ENCODE data around the gene KSR2. TPM values are rescaled to one million over a fixed set of nuclear protein-coding genes. Genes with fewer than 3 reads are reported as not detected.

The KSR2 gene
- polyA plus RNA-seq, 3 donors: 0.88 to 0.98 (median 0.95) TPM

DNA sequence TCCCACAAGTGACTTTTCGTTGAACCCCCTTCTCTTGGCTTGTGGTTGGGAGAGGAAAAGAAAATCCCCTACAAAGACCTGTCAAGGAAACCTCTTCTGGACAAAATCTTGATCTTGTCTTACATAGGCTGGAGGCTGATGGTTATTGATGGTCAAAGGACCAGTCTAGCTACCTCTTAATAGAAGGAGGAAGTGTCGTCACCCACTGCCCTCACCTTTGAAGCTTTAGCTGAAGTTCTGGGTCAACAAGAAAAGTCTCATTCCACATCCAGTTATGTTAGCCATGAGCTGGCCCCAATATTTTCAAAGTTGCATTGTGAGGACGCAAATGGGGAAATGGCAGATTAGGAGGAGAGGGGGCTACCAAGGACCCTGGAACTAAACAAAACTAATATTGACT is 6.2 kb upstream of the KSR2 start:
- no peak for DNase-seq (ENCODE audit: extremely low read depth in 1 of 11, low read depth in 9 of 11, low spot score in 4 of 11)

DNA sequence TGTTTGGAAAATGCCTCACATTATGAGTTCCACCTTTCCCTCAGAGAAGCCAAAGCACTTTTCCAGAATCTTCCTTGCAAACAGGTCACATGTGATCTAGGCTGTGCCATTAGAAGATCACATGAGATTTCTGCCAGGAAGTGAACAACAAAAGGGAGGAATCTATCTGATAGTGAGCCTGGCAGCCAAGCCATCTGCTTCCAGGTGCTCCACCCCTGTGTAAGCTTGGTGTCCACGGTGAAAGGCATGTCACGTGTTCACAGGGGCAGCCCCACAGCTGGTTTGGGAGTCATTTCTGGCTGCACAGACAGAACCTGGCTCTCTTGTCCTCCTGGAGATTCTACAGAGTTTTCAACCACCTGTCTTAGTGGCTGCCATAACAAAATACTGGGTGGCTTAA is 3.5 kb upstream of the KSR2 start:
- no peak for DNase-seq (ENCODE audit: extremely low read depth in 1 of 11, low read depth in 9 of 11, low spot score in 4 of 11)

DNA sequence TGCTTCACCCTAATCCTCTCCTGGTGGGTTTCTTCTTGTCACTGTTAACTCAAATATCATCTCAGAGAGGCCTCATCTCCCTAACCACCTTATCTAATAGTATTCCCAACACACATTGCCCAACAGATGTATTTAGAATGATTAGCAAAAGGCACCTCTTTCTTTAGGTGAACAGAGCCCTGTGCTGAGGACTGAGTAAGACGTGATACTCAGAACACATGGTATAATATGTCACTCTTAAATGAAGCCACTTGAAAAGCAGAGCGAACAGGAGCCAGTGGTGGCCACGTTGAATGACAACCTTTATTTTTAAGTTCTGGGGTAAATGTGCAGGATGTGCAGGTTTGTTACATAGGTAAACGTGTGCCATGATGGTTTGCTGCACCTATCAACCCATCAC is 1.5 kb upstream of the KSR2 start:
- no peak for DNase-seq (ENCODE audit: extremely low read depth in 1 of 11, low read depth in 9 of 11, low spot score in 4 of 11)

DNA sequence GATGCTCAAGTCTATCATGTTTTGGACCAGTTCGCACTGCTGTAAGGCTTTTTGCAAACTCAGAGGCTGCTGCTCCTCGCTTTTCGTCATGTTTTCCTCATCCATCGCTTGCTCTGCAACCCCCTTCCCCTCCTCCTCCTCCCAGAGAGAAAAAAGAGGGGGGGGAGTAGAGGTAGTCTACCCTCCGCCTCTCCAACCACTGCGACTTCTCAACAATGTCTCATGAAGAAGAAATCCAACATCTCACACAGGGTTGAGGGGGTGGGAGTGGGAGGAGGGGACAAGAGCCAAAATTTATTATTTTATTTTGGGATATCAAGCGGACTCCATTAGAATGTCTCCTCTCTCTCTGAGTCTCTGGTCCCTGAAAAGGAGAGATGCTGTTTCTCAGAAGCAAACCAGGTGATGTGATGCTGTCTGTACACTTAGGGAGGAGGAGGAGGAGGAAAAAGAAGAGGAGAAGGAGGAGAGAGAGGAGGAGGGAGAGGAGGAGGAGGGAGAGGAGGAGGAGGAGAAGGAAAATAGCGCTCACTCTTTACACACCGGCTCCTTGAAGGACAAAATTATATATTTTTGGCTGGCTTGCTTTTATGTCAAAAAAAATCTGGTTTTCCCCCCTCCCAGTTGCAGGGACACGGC is 520 bp downstream of the KSR2 start:
- DNase-seq (ENCODE audit: extremely low read depth in 1 of 11, low read depth in 9 of 11, low spot score in 4 of 11): no peak

DNA sequence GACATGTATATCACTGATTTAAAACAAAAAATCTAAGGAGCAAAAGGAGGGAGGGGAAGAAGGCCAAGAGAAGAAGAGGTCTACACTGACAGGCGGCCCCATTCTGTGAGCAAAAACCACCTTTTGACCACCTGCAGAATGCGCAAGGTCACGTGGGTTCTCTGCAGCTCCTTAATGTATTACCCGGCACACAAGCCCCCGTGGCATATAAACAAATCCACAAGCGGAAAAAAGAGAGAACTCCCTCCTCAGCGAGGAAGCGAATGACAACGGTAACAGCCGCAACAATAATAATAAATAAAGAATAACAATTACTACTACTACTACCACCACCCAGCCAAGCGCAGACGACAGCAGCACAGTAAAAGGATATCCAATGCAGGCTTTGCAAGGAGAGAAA is 1.3 kb downstream of the KSR2 start:
- DNase-seq (ENCODE audit: extremely low read depth in 1 of 11, low read depth in 9 of 11, low spot score in 4 of 11): no peak

DNA sequence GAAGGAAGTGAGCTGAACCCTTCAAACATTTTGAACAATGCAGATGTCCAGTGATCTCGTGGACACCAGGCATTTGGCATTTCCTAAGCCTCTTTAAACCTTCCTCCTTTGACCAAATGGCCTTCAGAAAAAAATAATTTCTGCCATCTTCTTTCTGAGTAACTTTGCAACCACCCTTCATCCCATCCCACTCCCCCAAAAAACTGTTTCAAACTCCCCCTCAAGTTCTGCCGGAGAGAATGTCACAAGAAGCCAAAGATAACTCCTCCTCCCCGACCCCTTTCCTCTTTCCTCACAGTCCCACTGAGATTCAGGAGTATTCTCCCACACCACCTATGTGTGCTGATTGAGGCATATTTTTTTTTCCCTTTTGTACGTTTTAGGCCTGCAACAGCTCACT is 1.7 kb downstream of the KSR2 start:
- no peak for DNase-seq (ENCODE audit: extremely low read depth in 1 of 11, low read depth in 9 of 11, low spot score in 4 of 11)

DNA sequence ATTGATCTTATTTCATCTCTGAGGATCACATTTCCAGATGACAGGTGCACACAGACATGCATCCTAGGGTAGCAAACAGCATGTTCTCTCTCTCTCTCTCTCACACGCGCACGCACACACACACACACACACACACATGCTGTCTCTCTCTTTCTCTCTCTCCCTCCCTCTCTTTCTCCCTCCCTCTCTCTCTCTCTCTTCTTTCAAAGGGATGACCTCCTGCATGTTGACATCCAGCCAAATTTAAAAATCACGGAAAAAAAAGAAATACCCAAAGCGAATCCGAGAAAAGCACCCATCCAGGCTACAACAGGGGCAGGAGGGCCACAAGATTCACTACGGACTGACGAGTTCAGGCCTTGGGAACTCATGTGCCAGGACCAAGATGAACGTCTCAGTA is 2.3 kb downstream of the KSR2 start:
- DNase-seq (ENCODE audit: extremely low read depth in 1 of 11, low read depth in 9 of 11, low spot score in 4 of 11): no peak

DNA sequence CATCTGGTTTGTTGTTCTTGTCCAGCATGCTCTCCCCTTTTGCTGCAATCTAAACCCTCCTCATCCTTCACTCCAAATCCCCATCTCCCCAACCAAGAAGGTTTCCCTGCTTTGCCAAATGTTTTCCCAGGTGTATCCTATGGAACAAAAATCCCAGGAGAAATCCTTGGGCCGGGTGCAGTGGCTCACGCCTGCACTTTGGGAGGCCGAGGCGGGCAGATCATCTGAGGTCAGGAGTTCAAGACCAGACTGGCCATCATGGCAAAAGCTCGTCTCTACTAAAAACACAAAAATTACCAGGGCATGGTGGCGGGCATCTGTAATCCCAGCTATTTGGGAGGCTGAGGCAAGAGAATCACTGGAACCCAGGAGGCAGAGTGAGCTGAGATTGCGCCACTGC is 5.0 kb downstream of the KSR2 start:
- DNase-seq (ENCODE audit: extremely low read depth in 1 of 11, low read depth in 9 of 11, low spot score in 4 of 11): no peak

DNA sequence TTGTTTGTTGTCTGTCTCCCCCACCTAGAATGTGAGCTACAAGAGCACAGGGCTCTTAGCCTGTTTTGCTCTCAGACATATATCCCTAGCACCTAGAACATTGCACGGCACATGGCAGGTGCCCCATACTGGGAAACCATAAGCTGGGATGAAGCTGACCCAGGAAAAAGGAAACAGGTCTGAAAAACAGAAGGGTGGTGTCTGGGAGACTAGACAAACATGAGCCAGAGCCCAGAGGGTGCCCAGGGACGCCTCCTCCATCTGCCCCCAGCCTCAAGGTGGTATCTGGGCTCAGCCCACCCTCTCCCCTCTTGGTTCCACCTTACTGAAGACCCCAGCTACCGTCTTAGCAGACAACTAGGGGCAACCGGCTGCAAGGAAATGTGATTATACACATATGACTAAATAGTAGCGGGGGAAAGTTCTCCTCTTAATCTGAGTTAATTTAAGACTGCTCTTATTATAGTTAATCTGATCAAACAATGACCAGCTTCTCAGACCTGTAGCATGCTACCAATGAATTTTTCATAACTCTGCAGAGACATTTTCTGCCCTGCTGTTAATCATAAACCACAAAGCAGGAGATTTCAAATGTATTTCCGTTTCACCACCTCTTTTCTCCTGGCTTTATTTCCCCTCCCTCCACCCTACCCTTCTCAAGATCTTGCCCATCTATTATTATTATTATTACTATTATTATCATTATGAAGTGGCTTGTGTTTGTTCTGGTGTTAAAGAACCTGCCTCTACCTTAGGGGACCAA is 31.9 kb downstream of the KSR2 start:
- DNase-seq (ENCODE audit: extremely low read depth in 1 of 11, low read depth in 9 of 11, low spot score in 4 of 11): no peak

DNA sequence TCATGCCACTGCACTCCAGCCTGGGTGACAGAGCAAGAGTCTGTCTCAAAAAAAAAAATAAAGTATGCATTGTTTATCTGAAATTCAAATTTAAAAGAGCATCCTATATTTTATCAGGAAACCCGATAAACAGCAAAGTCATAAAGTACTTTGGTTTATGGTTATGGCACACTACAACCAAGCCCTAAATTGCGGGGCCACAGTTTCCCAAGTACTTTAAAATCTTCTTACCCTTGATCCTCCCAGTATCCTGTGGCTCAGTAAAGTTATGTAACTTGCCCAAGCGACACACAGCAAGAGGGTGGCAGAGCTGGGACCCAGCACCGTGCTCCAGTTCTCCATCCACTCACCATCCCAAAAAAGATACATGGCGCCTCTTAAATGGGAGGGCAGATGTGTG is 35.2 kb downstream of the KSR2 start:
- no peak for DNase-seq (ENCODE audit: extremely low read depth in 1 of 11, low read depth in 9 of 11, low spot score in 4 of 11)

DNA sequence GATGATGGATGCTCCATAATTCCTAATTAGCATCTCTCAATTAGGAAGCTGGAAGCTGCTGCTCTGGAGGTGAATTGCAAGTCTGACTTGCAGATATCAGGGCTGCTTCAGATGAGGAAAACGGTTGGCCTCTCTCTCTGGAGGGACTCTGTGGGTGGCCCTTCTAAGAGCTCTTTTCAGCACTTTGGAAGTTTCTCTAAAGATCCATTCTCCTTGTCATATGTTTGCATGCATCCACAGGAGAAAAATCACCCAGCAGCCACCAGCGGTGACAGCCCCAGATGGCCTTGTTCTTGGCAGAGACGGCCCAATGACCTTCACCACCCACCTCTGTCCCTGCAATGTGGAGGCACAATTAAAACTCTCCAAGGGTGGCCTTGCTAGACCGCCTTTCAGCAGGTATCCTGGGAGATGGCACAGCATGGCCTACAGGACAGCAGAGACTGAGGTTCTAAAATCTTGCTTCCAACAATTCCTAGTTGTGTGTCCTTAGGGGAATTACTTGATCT is 42.3 kb downstream of the KSR2 start:
- no peak for DNase-seq (ENCODE audit: extremely low read depth in 1 of 11, low read depth in 9 of 11, low spot score in 4 of 11)

DNA sequence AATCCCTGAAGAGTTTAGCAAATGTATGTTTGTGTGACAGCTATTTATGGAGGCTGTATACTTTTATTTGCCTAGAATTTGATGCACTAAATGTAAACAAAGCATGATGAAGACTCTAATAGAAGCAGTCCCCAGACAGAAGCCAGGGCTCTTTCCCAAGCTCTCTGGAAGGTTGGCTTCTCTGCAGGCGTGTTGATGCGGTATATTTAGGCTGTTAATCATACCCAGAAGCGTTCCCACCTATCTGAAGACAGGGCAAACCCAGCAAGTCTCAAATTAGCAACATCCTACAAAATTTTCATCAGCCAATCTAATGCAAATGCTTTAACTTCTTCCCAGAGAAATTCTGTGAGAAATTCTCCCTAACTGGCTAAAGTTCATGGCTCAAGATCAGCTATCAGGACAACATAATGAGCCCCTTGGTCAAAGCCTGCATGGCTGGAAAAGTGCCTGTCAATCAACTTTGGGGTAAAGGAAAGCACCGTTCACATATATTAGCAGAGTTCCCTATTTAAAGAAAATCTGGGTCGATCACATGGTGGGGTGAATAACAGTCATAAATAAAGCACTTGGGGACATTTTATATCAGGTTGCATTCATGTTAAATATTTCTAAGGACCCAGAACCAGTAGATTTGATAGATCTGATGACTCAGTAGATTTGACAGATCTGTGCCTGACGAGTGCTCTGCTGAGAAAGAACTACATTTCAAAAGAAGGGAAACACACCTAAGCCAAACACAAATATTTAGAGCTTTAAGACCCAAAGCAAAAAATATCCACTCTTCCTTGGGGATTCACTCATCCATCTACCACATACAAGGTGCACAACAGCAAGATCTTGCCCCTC is 46.6 kb downstream of the KSR2 start:
- no peak for DNase-seq (ENCODE audit: extremely low read depth in 1 of 11, low read depth in 9 of 11, low spot score in 4 of 11)

DNA sequence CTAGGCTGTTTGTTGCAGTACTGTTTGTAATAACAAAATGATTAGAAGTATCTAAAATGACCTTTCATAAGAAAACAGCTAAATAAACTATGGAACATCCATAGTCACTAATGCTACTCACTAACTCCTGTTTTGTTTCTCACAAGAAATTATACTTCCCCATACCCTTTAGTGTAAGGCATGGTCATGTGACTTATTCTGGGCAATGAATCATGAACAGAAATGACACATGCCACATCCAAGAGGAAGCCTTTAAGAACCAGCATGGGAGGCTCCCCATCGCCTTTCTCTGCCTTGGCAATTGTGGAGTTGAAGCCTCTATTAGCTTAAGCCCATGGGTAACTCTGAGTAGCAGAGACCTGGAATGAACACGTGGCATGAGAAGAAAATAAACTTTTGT is 49.3 kb downstream of the KSR2 start:
- no peak for DNase-seq (ENCODE audit: extremely low read depth in 1 of 11, low read depth in 9 of 11, low spot score in 4 of 11)

DNA sequence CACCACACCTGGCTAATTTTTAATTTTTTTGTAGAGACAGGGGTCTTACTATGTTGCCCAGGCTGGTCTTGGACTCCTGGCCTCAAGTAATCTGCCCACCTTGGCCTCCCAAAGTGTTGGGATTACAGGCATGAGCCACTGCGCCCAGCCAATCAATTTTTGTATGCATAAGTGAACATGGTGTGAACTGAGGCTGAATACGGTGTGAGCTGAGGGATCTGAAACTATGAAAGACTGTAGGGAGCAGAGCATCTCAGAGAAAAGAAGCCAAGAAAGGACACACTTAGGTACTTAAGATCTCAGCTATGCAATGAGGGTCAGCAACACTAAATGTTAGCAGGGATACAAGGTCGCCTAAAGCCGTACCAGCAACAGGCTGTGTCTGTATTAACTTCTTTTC is 54.1 kb downstream of the KSR2 start:
- DNase-seq (ENCODE audit: extremely low read depth in 1 of 11, low read depth in 9 of 11, low spot score in 4 of 11): no peak

DNA sequence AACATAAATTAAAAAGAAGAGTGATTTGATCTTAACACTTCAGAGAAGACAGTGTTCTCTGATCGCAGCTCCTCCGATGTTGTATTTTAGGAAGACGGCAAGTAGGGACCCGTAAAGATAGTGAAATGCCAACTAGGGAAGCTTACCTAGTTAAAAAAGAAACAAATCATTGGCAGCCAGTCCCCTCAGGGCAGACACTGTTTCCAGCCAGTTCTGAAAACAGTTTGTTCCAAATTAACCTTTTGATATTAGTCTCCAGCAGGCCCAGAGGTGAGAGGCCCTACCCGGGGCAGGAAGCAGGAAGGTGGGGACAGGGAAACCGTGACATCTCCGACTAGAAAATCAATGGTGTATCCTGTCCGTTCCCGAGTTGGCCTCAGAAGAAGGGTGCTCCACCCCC is 56.0 kb downstream of the KSR2 start:
- DNase-seq (ENCODE audit: extremely low read depth in 1 of 11, low read depth in 9 of 11, low spot score in 4 of 11): no peak

DNA sequence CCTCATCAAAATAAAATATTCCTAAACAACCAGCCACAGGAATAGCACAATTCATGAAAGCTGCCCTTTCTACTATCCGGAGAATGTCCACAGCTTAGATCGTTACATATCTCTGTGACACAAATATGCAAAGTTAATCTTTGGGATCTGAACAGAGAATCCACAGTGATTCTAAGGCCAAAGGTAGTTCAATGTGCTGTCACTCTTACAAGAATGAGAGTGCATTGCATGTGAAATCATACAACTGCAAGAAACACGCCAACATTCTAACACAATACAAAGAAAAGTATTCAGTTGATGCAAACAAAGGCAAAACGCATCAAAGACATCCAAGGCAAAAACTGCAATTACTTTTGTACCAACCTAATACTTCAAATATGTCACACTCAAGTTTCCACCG is 60.4 kb downstream of the KSR2 start:
- no peak for DNase-seq (ENCODE audit: extremely low read depth in 1 of 11, low read depth in 9 of 11, low spot score in 4 of 11)

DNA sequence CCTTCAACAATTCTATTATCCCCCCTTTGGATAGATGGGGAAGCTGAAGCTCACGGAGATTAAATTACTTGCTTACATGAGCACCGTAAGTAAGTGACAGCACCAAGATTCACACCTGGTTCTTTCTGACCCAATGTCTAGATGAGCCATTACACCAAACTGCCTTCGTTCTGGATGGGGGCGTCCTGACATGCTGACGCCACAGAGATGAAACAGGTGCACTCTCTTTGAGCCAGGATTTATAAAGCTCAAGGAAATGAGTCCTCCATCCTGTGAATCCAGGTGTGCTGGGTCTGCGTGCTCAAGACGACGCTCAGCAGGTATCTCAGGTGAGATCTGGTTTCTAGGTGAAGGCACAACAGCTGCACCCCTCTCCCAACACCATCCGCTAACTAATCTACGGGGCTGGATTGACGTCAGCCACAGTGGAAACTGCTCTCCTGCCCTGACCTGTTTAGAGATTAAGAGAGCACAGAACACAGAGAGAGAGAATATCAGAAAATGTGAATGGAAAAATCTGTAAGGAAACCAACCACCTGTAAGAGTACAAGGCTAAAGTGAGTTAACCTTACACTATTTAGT is 61.6 kb downstream of the KSR2 start:
- no peak for DNase-seq (ENCODE audit: extremely low read depth in 1 of 11, low read depth in 9 of 11, low spot score in 4 of 11)

DNA sequence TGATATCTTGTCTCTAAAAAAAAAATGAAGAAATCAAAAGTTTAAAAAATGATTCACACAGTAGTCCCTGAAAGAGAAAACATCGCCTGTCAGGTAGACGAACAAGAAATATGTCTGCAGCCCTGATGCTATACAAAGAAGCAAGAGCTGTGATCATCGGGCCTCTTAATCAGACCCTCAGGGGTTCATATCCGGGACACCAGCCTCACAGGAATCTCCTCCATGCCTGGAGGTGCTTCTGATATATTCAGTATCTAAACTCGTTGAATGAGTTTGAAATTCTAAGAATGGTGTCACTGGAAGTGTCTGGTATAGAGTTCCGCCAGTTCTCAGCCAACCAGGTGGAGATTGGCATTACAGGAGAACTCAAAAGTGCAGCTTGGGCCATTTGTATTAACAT is 64.7 kb downstream of the KSR2 start:
- no peak for DNase-seq (ENCODE audit: extremely low read depth in 1 of 11, low read depth in 9 of 11, low spot score in 4 of 11)

DNA sequence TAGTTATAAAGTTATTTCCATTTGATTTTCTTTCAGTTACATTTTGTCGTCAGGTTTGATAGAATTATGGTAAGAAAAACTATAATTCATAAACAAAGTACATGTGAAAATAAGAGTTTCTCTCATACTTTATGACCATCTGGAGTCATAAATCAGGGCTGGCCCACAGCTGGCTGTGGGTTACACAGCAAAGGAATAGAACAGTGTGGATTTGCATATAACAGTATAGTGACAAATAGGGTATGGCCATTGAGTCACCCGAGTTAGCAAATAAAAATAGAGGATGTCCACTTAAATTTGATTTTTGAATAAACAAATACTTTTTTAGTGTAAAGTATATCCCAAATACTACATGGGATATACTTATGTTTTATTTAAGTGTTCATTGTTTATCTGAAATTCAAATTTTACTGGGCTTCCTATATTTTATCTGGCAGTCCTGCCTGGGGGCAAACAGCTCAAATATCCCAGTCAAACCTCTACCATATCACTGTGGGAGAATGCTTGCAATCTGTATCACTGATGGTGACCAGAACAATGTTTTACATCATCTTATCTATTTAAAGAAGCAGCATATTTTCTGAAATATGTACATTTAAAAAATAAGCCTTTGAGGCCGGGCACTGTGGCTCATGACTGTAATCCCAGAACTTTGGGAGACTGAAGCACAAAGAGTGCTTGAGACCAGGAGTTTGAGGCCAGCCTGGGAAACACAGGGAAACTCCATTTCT is 65.5 kb downstream of the KSR2 start:
- no peak for DNase-seq (ENCODE audit: extremely low read depth in 1 of 11, low read depth in 9 of 11, low spot score in 4 of 11)

Data from renal cortex interstitium (tissue), 11 donors.